GM20000 (cell line): Measurements from ENCODE around the gene CD52.

ENCODE experiments used
- DNase-seq: peaks from one replicate; pipeline ENCODE4 v3.0.0; 2012; ENCODE audit warnings: low spot score
- TF ChIP-seq, protein P1 (sequence below): IDR thresholded peaks from 2 replicates; pipeline ENCODE4 v1.5.1; 2012; ENCODE audit warnings: mild to moderate bottlenecking, control low read depth; ENCODE audit errors: extremely low read depth, missing control alignments

The CD52 gene

DNA sequence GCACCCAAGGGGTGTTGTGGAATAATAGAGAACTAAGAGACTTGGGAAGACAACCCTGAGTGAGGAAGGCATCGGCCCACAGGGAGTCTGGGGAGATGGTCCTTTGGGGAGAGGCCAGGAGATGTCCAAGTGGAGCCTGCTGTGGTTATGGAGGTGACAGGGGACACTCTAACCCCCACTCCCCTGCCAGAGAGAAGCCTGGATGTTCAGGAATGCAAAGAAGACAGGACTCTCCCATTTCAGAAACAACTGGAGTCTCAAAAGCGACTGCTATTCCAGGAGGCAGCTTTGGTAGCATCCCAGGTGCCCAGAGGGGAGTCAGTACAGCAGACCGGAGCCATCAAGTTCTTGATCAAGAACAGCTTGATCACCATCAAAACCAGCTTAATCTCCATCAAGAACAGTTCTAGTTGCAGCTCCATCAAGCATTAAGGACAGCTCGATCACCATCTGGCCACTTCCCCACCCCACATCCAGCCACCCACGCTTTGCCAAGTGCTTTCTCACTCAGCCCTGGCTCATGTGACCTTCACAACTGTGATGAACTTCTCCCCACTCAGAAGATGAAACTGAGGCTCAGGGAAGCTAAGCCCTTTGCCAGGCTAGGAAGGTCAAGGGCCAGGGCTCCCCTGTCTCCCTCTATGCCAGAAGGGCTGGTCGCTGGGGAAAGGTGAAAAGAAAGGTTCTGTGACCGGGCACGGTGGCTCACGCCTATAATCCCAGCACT lies 743 bp downstream of the CD52 start:
- no peak for DNase-seq
- TF ChIP-seq, protein P1, sequence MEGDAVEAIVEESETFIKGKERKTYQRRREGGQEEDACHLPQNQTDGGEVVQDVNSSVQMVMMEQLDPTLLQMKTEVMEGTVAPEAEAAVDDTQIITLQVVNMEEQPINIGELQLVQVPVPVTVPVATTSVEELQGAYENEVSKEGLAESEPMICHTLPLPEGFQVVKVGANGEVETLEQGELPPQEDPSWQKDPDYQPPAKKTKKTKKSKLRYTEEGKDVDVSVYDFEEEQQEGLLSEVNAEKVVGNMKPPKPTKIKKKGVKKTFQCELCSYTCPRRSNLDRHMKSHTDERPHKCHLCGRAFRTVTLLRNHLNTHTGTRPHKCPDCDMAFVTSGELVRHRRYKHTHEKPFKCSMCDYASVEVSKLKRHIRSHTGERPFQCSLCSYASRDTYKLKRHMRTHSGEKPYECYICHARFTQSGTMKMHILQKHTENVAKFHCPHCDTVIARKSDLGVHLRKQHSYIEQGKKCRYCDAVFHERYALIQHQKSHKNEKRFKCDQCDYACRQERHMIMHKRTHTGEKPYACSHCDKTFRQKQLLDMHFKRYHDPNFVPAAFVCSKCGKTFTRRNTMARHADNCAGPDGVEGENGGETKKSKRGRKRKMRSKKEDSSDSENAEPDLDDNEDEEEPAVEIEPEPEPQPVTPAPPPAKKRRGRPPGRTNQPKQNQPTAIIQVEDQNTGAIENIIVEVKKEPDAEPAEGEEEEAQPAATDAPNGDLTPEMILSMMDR = no peak

DNA sequence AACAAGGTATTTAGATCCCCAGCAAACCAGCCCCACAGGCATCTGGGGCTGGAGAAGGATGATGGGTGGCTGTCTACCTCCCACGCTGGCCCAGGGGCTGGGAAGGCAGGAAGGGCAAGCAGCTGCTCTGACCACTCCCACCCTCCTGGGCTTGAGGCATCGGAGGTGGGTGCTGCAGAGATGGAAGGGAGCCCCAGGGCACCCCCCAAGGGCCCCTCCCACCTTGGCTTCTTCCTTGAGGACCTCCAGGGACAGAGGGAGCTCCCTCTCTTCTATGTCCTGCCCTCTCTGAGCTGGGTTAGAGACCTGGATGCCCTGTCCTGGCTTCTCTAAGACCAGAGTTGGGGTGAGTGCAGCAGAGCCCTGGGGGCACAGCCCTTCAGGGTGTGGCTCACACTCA lies 3.1 kb downstream of the CD52 start:
- TF ChIP-seq, protein P1 = no peak
- no peak for DNase-seq

DNA sequence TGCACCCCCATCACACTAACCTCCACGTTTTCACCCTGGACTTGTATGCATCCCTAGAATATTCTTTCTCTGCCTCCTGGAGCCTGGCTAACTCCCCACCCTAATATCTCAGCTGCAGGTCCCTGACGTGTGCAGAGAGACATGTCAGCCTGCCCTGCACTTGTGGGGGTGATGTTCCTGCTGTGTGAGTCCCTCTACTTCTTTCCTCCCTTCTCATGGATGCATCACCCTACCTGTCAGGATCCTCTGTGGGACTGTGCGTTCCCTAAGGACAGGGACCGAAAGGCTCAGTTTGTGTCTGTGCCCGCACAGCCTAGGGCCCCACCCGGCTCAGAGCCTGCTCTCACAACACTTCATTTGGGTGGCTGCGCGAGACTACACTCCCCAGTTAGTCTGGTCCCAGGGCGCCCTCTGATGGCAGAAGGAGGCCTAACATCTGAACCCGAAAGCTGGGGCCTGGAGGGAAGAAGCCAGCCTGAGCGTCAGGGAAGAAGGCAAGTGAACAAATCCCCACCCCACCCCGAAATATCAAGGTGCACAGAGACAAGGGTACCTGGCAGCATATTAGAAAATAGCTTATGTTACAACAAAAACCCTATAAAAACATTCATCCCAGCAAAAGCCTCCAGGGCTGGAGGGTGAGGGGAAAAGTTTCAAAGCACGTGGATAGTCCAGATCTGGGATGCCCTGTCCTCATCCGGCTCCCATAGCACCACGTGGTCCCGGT lies 3.7 kb downstream of the CD52 start:
- TF ChIP-seq, protein P1 = peak; percentile 89
- DNase-seq = peak; percentile 83

DNA sequence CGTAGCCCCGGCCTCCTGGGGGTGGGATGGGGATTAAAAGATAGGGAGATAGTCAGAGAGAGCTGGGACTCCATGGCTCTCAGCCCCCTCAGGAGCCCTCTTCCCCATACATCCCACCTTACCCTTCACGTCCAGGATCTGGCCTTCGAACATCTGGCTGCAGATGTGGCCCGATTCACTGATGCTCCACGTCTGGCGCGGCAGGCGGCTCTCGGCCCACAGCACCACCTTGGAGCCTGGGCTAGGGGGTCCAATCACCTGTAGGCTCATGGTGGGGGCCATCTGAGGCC lies 4.2 kb downstream of the CD52 start:
- TF ChIP-seq, protein P1 = no peak
- no peak for DNase-seq

DNA sequence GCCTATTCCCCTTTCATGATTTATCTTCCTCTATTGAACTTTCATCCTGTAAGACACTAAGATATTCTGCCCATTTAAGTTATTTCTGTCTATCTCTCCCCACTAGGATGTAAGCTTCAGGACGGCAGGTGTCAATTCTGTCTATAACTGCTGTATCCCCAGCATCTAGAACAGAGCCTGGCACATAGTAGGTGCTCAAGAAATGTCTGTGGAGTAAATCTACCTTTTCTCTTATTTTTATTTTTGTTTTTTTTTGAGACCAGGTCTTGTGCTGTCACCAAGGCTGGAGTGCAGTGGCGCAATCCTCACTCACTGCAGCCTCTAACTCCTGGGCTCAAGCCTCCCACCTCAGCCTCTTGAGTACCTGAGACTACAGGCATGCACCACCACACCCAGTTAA lies 5.6 kb downstream of the CD52 start:
- TF ChIP-seq, protein P1 = no peak

DNA sequence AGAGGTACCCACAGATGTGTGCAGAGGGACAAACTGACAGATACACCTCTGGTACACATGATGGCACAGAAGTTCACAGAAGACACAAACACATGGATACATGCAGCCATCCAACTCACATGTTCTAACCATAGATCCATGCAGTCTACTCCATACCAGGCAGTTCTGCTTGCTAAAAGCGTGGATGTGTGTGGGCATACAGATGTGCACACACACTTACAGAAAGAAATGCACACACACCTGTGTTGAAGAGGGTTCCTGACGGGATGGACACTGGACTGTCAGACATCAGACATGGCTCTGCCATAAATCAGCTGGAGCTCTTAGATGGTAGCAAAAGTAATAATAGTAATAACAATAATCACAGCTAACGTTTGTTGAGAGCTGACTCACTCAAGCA lies 6.8 kb downstream of the CD52 start:
- TF ChIP-seq, protein P1 = no peak
- no peak for DNase-seq

More for the DNA sequence above, 5.6 kb downstream of the CD52 start:
- no peak for DNase-seq

DNA sequence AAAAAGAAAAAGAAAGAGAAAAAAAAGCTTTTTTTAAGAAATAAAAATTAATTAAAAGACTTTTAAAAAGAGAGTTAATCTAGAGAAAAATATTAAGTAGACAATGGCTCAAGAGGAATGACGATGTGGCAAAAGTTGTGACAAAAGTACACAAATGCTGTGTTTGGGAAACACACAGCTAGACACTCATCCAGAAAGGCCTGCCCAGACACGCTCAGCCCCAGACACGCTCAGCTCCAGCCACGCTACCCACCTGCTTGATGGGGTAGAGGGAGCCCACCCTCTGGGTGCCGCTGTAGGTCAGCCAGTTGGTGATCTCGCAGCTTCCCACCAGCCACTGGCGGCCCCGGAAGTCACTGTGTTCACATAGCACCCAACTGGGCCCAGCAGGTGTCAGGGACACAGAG lies 10.2 kb downstream of the CD52 start:
- TF ChIP-seq, protein P1 = no peak
- DNase-seq = no peak
